ENCODE measurements around the gene CCT6B.

Gene CCT6B

GRCh38 chr17:34899643-34900291 is 61.5 kb downstream of the CCT6B start:
- H3K27ac Mint-ChIP-seq (ENCODE audit: low read depth) = no peak overlapping the region
- peaks cover 82% of the 10 kb centered on the region for H3K27me3 Mint-ChIP-seq
- H3K9me3 Mint-ChIP-seq = no peaks in the 10 kb centered on the region
- H3K4me3 Mint-ChIP-seq = no peak overlapping the region
- H3K4me1 Mint-ChIP-seq = no peaks in the 10 kb centered on the region
- no peaks in the 10 kb centered on the region for H3K36me3 Mint-ChIP-seq (ENCODE audit: insufficient read depth)
- no peak for ATAC-seq (replicated peaks; ENCODE audit: extremely low read depth, poor library complexity, severe bottlenecking)
- no peak for DNase-seq (ENCODE audit: low spot score in 2 of 2)

GRCh38 chr17:34895383-34895782 is 65.9 kb downstream of the CCT6B start:
- peaks cover 75% of the 10 kb centered on the region for H3K27me3 Mint-ChIP-seq
- no peak overlapping the region for H3K4me3 Mint-ChIP-seq
- DNase-seq (ENCODE audit: low spot score in 2 of 2) = no peak
- no peaks in the 10 kb centered on the region for H3K4me1 Mint-ChIP-seq
- ATAC-seq (replicated peaks; ENCODE audit: extremely low read depth, poor library complexity, severe bottlenecking) = no peak
- H3K9me3 Mint-ChIP-seq = no peaks in the 10 kb centered on the region
- no peak overlapping the region for H3K27ac Mint-ChIP-seq (ENCODE audit: low read depth)
- no peaks in the 10 kb centered on the region for H3K36me3 Mint-ChIP-seq (ENCODE audit: insufficient read depth)

- no peaks in the 10 kb centered on the region for H3K9me3 Mint-ChIP-seq
- no peaks in the 10 kb centered on the region for H3K4me1 Mint-ChIP-seq
- H3K27me3 Mint-ChIP-seq = peaks cover 75% of the 10 kb centered on the region
- no peak overlapping the region for H3K27ac Mint-ChIP-seq (ENCODE audit: low read depth)
- ATAC-seq (replicated peaks; ENCODE audit: extremely low read depth, poor library complexity, severe bottlenecking) = no peak
- H3K4me3 Mint-ChIP-seq = no peak overlapping the region
- no peak for DNase-seq (ENCODE audit: low spot score in 2 of 2)
- H3K36me3 Mint-ChIP-seq (ENCODE audit: insufficient read depth) = no peaks in the 10 kb centered on the region
These were observed 66.3 kb downstream of the CCT6B start for GRCh38 chr17:34894964-34895363.

GRCh38 chr17:34892461-34893249 is 68.6 kb downstream of the CCT6B start:
- Mint-ChIP-seq H3K4me3 (no peak overlapping the region), H3K27ac (ENCODE audit: low read depth) (no peak overlapping the region), H3K36me3 (ENCODE audit: insufficient read depth) (no peaks in the 10 kb centered on the region), H3K4me1 (no peaks in the 10 kb centered on the region), H3K9me3 (no peaks in the 10 kb centered on the region), H3K27me3 (peaks cover 74% of the 10 kb centered on the region)
- no peak for ATAC-seq (replicated peaks; ENCODE audit: extremely low read depth, poor library complexity, severe bottlenecking)
- DNase-seq (ENCODE audit: low spot score in 2 of 2) = no peak

- ATAC-seq (replicated peaks; ENCODE audit: extremely low read depth, poor library complexity, severe bottlenecking) = no peak
- Mint-ChIP-seq H3K9me3 (no peaks in the 10 kb centered on the region), H3K4me3 (no peak overlapping the region), H3K36me3 (ENCODE audit: insufficient read depth) (no peaks in the 10 kb centered on the region), H3K27ac (ENCODE audit: low read depth) (no peak overlapping the region), H3K27me3 (peaks cover 86% of the 10 kb centered on the region), H3K4me1 (no peaks in the 10 kb centered on the region)
- DNase-seq (ENCODE audit: low spot score in 2 of 2) = no peak
These were observed 74.4 kb downstream of the CCT6B start for GRCh38 chr17:34886831-34887230.

- Mint-ChIP-seq H3K4me3 (no peak overlapping the region), H3K36me3 (ENCODE audit: insufficient read depth) (no peaks in the 10 kb centered on the region), H3K4me1 (no peaks in the 10 kb centered on the region), H3K27ac (ENCODE audit: low read depth) (no peak overlapping the region), H3K9me3 (no peaks in the 10 kb centered on the region), H3K27me3 (peaks cover 92% of the 10 kb centered on the region)
- DNase-seq (ENCODE audit: low spot score in 2 of 2) (no peak), ATAC-seq (replicated peaks; ENCODE audit: extremely low read depth, poor library complexity, severe bottlenecking) (no peak)
These were observed 76.2 kb downstream of the CCT6B start for GRCh38 chr17:34885076-34885475.

GRCh38 chr17:34884597-34884996 is 76.7 kb downstream of the CCT6B start:
- Mint-ChIP-seq H3K36me3 (ENCODE audit: insufficient read depth) (no peaks in the 10 kb centered on the region), H3K4me3 (no peak overlapping the region), H3K9me3 (no peaks in the 10 kb centered on the region), H3K27ac (ENCODE audit: low read depth) (no peak overlapping the region), H3K4me1 (no peaks in the 10 kb centered on the region), H3K27me3 (peaks cover 92% of the 10 kb centered on the region)
- no peak for DNase-seq (ENCODE audit: low spot score in 2 of 2)
- ATAC-seq (replicated peaks; ENCODE audit: extremely low read depth, poor library complexity, severe bottlenecking) = no peak

GRCh38 chr17:34883106-34884000 is 77.9 kb downstream of the CCT6B start:
- no peaks in the 10 kb centered on the region for H3K4me1 Mint-ChIP-seq
- no peaks in the 10 kb centered on the region for H3K36me3 Mint-ChIP-seq (ENCODE audit: insufficient read depth)
- ATAC-seq (replicated peaks; ENCODE audit: extremely low read depth, poor library complexity, severe bottlenecking) = no peak
- no peaks in the 10 kb centered on the region for H3K9me3 Mint-ChIP-seq
- H3K4me3 Mint-ChIP-seq = no peak overlapping the region
- no peak overlapping the region for H3K27ac Mint-ChIP-seq (ENCODE audit: low read depth)
- no peak for DNase-seq (ENCODE audit: low spot score in 2 of 2)
- H3K27me3 Mint-ChIP-seq = peaks cover 92% of the 10 kb centered on the region

- DNase-seq (ENCODE audit: low spot score in 2 of 2) = no peak
- ATAC-seq (replicated peaks; ENCODE audit: extremely low read depth, poor library complexity, severe bottlenecking) = no peak
- no peaks in the 10 kb centered on the region for H3K9me3 Mint-ChIP-seq
- peaks cover 82% of the 10 kb centered on the region for H3K27me3 Mint-ChIP-seq
- H3K4me1 Mint-ChIP-seq = no peaks in the 10 kb centered on the region
- no peaks in the 10 kb centered on the region for H3K36me3 Mint-ChIP-seq (ENCODE audit: insufficient read depth)
- H3K4me3 Mint-ChIP-seq = no peak overlapping the region
- H3K27ac Mint-ChIP-seq (ENCODE audit: low read depth) = no peak overlapping the region
These were observed 82.1 kb downstream of the CCT6B start for GRCh38 chr17:34879146-34879545.
